Dermis blood vessel endothelial cell (primary cell): ENCODE data around the gene TMEM235. TPM values are rescaled to one million over a fixed set of nuclear protein-coding genes. Genes with fewer than 3 reads are reported as not detected.

ENCODE experiments used
- DNase-seq: peaks from one replicate; pipeline ENCODE4 v3.0.0; 2010
- total RNA-seq: library from RNA; depleted of rRNA; stranded (reverse); fragments of >200 nt; gene quantifications from 2 replicates; pipeline ENCODE4 v1.2.3, GENCODE V29; 2014

TMEM235 gene
- total RNA-seq, 1 donor from 2014 or later = 0.51 TPM

DNA sequence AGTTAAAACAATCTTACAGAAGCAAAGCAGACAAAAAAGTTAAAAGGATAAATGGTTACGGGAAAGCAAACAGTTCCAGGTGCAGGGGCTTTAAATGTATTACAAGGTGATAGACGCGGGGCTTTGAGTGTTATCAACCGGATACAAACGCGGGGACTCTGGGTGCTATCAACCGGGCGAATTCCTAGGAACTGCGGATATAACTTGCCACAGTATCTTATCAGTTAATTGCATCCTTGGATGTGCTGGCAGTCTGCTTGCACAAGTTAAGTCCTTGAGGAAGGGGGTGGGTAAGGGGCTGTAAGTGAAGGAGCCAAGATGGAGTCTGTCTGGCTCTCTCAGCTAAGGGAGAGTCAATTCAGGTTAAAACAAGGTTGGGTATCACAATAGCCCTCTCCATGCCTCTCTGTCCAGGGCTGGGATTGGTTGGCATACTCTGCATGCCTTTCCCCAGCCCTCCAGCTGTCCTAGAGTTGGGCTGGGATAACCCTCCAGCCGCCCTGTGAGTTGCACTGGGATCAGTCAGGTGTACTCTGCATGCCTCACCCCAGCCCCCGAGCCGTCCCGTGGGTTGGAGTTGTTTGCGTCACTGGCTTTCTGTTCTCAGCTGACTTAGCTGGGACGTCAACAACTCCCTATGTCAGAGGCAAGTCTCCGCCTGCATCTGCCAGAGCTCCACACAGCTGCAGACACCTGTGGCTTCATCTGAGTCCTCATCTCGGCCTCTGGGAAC is 40.9 kb downstream of the TMEM235 start:
- DNase-seq = no peak

DNA sequence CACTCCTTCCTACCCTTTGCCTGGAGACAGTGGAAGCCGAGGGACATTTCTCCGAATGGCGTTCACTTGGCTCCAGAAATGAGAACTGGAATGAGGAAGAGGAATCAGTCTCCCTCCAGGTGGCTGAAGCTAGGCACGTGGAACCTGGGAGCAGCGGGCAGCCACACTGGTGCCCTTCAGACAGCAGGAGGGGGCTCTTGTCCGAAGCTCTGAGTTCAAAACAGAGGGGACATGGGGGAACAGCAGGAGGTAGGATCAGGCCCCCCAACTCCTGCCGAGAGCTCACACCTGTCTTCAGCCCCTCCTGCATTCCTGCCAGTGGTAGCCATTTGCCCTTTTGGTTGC is 41.5 kb downstream of the TMEM235 start:
- DNase-seq = no peak

DNA sequence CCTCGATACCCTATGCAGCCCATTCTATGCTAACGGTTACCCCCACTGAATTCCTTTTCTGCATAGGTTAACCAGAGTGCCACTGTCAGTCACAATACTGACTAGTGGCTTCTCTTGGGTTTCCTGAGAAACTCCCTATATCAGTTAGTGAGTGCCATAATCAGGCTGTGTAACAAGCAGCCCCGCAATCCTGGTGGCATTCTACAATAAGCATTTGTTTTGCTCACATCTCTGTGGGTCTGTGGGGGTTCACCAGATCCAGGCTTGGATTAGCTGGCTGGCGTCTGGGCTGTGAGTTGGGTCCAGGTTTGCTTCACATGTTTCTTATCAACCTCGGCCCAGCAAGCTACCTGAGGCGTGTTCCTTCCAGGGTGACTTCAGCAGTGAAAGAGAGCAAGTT is 42.4 kb downstream of the TMEM235 start:
- DNase-seq = no peak

DNA sequence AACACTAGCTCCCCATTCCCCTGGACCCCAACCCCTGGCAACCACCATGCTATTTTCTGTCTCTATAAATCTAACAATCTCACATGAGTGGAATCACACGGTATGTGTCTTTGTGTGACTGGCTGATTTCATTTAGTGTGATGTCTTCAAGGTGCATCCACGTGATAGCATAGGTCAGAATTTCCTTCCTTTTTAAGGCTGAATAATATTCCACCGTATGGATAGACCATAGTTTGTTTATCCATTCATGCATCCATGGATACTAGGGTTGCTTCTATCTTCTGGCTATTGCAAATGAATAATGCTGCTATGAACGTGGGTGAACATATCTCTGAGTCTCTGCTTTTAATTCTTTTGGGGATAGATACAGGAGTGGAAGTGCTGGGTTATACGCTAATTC is 43.9 kb downstream of the TMEM235 start:
- DNase-seq = no peak

DNA sequence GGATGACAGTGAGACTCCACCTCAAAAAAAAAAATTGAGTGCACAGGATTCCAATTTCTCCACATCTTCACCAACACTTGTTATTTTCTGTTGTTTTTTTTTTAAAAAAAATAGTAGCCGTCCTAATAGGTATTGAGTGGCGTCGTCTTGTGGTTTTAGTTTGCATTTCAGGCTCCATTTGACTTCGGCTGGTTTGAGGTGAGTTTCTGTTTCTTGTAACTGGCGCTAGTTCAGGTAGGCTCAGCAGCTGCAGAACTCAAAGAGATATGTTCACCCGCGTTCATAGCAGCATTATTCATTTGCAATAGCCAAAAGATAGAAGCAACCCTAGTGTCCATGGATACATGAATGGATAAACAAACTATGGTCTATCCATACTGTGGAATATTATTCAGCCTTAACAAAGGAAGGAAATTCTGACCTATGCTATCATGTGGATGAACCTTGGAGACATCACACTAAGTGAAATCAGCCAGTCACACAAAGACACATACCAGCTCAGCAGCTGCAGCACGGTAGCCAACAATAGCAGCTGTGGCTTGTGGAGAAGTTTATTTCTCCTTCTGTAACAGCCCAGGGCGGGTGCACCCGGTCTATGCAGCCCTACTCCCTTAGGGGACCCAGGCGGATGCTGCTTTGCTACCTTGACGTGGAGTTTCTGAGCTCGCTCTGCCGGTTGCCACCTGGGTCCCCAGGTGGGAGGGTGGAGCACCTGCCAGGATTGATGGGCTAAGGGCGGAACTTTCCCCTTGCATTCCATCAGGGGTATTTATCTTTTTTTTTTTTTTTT is 44.9 kb downstream of the TMEM235 start:
- DNase-seq = no peak

DNA sequence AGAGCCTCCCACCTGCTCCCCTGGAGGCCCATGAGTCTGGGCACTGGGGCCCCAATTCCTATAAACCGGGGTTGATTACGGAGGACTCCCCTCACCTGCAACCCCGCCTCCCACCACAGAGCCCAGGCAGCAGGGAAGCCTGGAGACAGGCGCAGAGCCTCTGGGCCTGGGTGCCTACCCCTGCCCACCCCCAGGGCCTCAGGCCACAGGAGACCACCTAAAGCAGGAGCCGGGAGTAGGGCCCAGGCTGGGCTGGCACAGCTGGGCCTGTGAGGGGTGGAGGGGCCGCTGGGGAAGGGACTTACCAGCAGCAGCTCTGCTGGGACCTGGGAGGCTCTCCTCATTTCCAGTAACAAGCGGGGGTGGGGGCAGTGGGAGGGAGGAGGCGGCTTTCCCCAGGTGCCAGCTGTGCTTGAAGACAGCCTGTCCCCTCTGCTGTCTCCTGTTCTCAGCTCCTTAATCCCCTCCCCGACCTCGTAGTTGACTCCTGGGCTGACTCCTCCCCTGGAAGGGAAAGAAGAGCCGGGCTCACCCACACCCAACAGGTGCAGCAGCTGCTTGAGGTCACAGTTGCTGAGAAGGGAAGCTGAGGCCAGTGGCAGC is 46.8 kb downstream of the TMEM235 start:
- no peak for DNase-seq

DNA sequence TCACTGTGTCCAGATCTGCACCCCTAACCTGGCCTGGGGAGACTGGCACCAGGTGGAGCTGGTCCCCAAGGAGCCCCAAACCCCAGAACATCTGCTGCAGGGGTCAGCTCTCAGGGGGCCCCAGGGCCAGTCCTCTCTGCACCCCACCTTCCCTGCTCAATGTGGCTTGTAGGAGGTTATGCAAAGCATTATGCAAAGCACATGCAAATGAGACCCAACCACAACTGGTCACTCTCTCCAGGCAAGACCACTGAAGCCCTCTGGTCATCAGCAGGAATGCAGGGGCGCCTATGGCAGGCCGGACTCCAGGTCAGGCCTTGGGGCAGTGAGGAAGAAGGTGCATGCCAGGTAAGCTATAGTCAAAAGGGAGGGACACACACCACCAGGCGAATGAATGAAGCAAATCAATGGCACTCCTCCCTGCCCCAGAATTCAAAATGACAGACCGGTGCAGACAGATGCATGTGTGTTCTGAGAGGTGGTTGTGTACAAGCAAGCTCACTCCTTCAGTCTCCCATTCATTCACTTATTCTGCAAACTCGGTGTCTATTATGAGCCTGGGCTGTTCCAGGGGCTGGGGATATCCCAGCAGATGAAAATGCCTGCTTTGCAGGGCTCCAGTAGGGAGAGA is 48.0 kb downstream of the TMEM235 start:
- DNase-seq = no peak

DNA sequence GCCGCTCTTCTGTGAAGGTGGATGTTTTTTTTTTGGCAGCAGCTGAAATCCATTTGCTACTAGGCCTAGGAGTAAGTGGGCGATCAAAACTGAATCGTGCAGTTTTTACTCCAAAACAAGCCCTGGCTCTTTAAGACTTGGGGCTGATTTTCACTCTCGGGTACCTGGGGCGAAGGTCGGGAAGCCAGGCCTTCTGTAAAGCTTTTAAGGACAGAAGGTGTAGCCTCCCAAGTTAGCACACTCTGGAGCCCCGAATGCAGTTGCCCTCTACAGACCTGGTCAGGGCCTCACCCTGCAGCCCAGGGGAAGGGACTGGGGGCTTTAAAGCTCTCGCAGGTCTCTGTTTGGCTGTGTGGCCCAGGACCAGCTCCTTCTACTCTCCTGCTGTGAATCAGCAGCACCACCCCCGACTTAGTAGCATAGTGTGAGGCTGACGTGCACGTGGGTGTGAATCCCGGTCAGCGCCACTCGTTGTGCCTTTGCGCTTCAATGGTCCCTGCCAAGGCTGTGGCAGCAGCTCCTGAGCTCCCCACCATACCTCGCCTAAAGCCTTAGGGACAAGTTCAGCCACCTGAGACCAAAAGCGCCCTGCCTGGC is 49.9 kb downstream of the TMEM235 start:
- no peak for DNase-seq

DNA sequence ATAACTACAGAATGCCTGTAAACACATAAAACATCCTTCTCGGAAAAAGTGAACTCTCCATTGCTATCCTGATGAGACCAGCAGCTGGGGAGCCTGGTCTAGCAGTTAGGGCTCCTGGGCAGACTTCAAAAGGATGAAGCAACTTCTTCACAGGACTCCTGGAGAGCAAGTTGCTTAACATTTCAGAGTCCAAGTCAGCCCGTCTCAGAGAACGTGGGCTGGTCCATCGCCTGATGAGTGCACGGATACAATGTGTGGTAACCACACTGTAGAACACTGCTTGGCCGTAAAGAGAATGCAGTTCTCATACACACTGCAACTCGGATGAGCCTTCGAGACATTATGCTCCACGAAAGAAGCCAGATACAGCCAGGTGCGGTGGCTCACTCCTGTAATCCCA is 52.7 kb downstream of the TMEM235 start:
- DNase-seq = no peak

DNA sequence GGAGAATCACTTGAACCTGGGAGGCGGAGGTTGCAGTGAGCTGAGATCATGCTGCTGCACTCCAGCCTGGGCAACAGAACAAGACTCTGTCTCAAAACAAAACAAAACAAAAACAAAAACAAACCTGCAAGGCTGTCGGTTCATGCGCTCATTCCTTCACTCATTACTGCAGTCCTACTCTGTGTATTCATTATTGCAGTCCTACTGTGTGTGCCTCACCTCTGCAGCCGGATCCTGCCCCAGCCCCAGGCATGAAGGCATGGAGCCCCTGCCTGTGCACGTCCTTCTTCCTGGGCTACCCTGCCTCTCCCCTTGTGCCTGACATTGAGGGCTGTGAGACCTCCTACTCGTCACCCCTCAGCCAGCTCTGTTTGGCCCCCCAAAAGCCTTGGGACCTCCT is 57.6 kb downstream of the TMEM235 start:
- DNase-seq = no peak

DNA sequence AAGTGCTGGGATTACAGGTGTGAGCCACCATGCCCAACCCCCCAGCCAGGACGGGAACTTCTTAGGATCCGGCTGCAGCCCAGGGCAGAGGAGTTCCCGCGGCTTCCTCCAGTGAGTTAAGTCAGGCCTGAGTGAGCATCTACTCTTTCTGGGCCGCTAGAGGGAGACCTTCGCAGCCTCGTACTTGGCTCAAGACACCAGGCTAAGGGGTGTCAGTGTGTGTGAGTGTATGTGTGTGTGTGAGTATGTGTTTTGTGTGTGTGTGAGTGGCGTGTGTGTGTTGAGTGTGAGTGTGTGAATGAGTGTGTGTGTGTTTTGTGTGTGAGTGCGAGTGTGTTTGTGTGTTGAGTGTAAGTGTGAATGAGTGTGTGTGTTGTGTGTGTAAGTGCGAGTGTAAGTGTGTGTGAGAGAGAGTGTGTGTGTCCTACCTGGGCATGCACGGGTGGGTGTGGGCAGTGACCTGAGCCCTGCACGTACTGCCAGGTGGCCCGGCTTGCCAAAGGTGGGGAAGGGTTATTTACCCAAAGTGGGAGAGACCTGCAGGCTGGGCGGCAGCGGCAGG is 58.5 kb downstream of the TMEM235 start:
- peak; percentile 96 for DNase-seq

Other genes starting within 250 kb of the TMEM235 start
- 69.6 and 70.2 TPM in 2 replicates for gene TMC6, start 102.9 kb upstream of the TMEM235 start, total RNA-seq
- gene TMC8, start 100.9 kb upstream of the TMEM235 start, total RNA-seq = 0.14 and 0.34 TPM in 2 replicates
- gene C17orf99, start 85.2 kb upstream of the TMEM235 start, total RNA-seq = not detected in 2 replicates
- gene SYNGR2, start 63.0 kb upstream of the TMEM235 start, total RNA-seq = 48.0 and 54.0 TPM in 2 replicates
- gene TK1, start 44.6 kb upstream of the TMEM235 start, total RNA-seq = 98.7 and 170 TPM in 2 replicates
- gene AFMID, start 44.3 kb upstream of the TMEM235 start, total RNA-seq = 54.9 and 95.6 TPM in 2 replicates
- gene BIRC5, start 17.4 kb upstream of the TMEM235 start, total RNA-seq = 23.5 and 91.0 TPM in 2 replicates
- 46.4 and 130 TPM in 2 replicates for gene SOCS3, start 128.4 kb downstream of the TMEM235 start, total RNA-seq
- 38.1 and 66.9 TPM in 2 replicates for gene PGS1, start 147.0 kb downstream of the TMEM235 start, total RNA-seq